HG02840 (cell line): ENCODE data around the gene SMIM43.
"Not testable (repeated sequence)": the region's sequence is repeated elsewhere in the genome, so short reads cannot be mapped to it uniquely, and the experiment has no call there.

Experiments
- ATAC-seq: cut with Tn5 transposase; IDR thresholded peaks from one replicate; pipeline ENCODE4 v1.9.1; 2021; ENCODE audit warnings: mild to moderate bottlenecking, moderate library complexity, moderate number of reproducible peaks; ENCODE audit not compliant: unreplicated experiment, low FRiP score

Gene SMIM43

DNA sequence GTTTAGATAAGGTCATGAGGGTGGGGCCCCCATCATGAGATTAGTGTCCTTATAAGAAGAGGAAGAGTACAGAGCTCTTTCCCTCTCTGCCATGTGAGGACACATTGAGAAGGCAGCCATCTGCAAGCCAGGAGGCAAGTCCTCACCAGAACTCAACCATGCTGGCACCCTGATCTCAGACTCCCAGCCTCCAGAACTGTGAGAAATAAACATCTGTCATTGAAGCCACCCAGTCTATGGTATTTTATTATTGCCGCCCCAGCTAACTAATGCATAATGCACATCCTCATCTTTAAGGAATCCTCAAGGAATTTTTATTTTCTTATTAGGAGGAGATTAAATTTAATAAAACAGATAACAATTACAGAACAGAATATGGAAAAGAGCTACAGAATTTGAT, 19.4 kb upstream of the SMIM43 start:
- no peak for ATAC-seq

- ATAC-seq = no peak
Observed at GRCh38 chr4:121783210-121783609, 18.2 kb upstream of the SMIM43 start.

- ATAC-seq = no peak
Observed at GRCh38 chr4:121778991-121779628, 14.1 kb upstream of the SMIM43 start.

DNA sequence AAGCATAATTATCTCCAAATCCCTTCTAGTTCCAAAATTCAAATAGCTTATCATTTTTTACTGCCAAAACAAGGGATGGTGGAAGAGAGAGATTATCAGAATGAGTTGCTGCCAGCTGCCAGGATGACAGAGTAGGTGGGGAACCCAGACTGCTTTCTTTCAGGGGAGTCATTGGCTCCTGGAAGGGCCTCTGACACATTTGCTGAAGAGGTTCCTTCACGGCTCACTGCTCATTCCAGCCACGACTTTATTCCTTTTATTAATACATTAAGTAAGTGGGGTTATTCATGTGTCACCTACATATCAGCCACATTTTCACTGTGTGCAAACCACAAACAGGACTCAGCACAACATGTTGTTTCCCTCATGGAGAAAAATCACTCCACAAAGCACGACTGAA, 12.7 kb upstream of the SMIM43 start:
- ATAC-seq = no peak

- ATAC-seq = no peak
Observed at GRCh38 chr4:121776610-121777401, 11.8 kb upstream of the SMIM43 start.

DNA sequence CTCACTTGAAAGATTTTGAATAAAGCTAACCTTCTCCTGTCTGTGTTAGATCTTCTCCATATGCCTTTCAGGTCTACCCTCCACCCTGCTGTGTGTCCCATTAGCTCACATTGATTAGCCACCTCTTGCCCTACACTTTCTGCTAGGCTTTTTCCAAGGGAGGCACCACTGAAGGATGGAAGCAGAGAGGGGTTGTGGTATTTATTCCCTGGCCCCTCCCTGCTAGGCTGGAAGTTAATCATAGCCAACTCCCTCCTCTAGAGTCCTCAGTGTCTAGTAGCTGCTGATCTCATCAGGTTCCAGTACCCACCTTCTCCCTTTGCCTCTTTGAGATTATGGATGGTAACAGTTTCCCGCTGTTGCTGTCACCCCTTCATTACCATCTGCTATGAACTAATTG, 8.9 kb upstream of the SMIM43 start:
- no peak for ATAC-seq

DNA sequence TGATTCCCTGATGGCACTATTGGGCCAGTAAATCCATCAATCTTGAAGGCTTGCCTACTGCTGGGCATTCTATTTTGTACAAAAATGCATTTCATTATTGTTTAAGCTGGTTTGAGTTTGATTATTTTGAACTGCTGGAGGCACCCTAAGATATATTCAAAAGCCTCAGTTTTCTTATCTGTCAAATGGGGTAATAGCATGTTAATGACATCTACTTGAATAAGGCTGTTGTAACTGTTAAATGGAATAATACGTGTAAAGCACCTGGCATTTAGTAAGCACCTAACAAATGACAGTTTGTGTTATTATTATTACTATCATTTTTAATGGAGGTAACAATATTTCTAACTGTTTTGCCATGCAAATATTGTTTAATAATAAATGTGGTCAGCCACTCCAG, 6.9 kb upstream of the SMIM43 start:
- no peak for ATAC-seq

DNA sequence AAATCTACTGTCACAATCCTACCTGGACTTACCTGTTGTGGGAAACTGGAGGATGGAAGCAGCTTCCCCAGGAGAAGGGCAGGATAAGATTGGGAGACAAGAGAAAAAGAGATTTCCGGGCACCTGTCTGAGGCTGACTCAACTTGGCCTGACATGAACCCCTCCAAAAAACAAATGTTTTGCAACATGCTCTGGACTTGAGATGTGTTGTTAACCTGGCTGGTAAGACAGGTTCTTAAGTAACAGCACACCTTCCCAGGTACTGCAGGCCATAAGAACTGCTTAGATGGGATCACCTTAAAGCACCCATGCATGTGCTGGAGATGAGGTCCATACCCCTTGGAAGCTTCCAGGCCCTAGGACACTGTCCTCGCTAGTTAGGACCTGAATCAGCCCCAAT, 4.4 kb upstream of the SMIM43 start:
- no peak for ATAC-seq

DNA sequence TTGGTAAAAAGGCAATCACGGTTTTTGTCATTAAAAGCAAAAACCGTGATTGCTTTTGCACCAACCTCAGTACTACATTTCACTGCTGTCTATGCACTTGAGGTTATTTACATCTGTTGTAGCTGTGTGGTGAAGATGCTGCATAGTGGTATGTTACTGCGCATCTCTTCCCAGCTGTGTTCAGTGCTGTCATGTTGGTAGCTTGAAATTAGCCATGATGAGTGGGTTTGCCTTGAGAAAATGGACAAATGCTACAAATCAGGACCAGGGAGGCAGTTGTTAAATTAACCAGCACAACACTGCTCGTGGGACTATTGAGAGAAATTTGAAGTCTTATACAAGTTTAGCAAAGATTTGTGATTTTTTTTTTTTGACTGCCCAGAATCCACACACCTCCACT, 2.2 kb upstream of the SMIM43 start:
- no peak for ATAC-seq

DNA sequence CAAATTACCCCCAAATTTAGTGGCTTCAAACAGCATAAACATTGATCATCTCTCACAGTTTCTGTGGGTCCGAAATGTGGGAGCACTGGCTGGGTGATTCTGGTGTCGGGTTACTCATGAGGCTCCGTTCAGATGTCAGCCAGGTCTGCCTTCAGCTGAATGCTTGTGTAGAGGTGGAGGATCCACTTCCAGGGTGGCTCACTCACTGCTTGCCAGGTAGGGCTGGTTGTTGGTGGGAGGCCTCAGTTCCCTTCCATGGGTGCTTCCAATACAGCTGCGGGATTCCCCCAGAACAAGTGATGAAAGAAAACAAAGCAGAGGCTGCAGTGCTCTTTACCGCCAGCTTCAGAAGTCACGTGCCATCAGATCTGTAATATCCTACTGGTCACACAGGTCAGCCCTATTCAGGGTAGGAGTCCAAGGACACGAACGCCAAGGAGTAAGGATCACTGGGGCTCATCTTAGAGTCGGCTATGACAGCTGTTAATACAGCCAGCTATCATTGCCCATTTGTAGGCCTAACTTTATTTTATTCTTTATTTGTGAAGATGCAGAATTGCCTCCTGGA, 1.1 kb upstream of the SMIM43 start:
- ATAC-seq = no peak

DNA sequence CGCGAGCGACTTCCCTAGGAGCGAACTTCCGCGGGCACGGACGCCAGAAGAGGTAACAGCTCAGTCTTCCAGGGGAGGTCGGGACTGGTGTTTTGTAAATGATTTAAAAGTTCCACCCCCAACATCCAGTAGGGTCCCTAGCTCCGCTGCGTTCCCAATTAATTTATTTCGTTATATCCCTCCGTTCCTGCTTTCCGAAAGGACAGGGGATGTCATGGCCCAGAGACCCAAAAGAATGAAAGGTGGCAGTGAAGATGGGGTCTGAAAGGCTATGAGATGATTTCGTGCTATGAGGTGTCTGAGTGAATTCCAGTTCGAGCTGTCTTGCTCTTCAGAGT, 373 bp upstream of the SMIM43 start:
- no peak for ATAC-seq

DNA sequence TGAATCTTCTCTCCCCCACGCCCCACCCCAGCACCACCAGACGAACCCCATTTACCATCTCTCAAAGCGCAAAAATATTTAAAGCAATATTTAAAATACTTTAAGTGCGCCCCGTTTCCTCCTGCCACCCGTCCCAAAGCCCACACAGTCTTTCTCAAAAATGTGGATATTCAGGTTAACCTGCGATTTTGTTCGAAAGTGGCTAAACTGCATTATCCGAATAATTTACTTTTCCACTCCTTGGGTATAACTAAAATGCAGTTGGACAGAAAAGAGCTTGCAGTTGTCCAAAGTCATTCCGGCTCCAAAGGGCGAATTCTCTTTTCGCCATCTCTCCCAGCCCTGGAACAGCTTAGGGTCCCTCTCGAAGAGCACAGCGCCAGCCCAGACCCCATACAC, 662 bp downstream of the SMIM43 start:
- ATAC-seq = no peak

- no peak for ATAC-seq
Observed at GRCh38 chr4:121760205-121760604, 4.8 kb downstream of the SMIM43 start.

GRCh38 chr4:121758925-121759568, 5.9 kb downstream of the SMIM43 start:
- ATAC-seq = no peak

GRCh38 chr4:121752142-121752541, 12.8 kb downstream of the SMIM43 start:
- not testable (repeated sequence) for ATAC-seq

GRCh38 chr4:121749225-121749624, 15.7 kb downstream of the SMIM43 start:
- ATAC-seq = no peak

DNA sequence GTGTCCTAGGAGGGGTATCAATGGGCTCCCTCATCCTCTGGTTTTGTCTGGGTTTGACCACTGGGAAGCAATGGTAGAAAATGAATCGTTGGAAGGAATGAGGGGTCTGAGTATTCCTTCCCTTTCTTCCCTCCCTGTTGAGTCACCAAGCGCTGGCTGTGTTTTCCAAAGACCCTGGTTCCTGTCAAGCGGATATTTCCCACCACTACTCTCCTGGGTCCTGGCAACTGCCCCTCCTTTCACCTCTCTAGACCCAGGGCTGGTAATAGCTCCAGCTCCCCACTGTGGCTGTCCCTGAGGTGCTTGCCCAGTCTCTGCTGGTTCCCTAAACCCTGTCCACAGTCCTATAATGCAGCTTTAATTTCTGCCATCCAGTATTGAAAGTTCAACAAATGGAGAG, 22.2 kb downstream of the SMIM43 start:
- no peak for ATAC-seq

GRCh38 chr4:121741751-121742150, 23.2 kb downstream of the SMIM43 start:
- no peak for ATAC-seq

GRCh38 chr4:121740796-121741409, 24.1 kb downstream of the SMIM43 start:
- ATAC-seq = no peak

DNA sequence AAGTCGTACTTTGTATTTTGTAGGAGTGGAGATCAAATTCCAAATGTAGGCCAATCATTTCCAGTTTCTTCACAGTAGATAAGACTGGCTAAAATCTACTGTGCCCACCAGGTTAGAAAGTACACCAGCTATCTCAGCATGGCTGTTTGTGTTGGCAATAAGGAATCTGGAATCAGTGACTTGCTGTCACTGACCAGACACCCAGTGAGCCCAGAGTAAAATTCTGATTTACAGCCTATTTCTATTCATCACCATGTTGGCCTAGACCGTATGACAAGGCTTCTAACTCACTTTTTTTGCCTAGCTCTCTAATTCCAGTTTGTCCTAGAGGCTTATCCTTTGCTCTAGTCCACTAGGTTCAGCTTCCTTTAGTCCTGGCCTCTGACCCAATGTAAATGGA, 25.4 kb downstream of the SMIM43 start:
- no peak for ATAC-seq
